ENCODE results near the gene SLA2.

DNA sequence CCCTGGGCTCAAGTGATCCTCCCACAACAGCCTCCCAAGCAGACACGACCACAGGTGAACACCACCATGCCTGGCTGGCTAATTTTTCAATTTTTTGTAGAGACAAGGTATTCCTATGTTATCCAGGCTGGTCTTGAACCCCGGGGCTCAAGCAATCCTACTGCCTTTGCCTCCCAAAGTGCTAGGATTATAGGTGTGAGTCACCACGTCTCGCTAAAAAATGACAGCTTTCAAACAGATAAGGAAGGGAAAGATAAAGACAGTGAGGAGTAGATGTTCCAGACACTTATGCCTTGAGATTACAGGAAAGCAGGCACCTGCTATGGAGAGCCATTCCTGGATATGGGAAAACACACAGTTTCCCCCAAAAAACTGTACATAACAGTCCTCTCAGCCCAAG, 40.9 kb upstream of the SLA2 start:
- TF ChIP-seq, protein P1, sequence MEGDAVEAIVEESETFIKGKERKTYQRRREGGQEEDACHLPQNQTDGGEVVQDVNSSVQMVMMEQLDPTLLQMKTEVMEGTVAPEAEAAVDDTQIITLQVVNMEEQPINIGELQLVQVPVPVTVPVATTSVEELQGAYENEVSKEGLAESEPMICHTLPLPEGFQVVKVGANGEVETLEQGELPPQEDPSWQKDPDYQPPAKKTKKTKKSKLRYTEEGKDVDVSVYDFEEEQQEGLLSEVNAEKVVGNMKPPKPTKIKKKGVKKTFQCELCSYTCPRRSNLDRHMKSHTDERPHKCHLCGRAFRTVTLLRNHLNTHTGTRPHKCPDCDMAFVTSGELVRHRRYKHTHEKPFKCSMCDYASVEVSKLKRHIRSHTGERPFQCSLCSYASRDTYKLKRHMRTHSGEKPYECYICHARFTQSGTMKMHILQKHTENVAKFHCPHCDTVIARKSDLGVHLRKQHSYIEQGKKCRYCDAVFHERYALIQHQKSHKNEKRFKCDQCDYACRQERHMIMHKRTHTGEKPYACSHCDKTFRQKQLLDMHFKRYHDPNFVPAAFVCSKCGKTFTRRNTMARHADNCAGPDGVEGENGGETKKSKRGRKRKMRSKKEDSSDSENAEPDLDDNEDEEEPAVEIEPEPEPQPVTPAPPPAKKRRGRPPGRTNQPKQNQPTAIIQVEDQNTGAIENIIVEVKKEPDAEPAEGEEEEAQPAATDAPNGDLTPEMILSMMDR (IDR thresholded peaks at IDR 0.05; ENCODE audit: borderline replicate concordance, extremely low read depth, low read length, poor library complexity, severe bottlenecking): no peak
- TF ChIP-seq EZH2 (IDR thresholded peaks at IDR 0.05; ENCODE audit: borderline replicate concordance, low read depth, low read length, severe bottlenecking): no peak

Measured in DND-41 (cell line).